Transverse colon (tissue), 4 donors: ENCODE results near the gene GEN1. TPM values are rescaled to one million over a fixed set of nuclear protein-coding genes. Genes with fewer than 3 reads are reported as not detected.

Experiments
- DNase-seq: peaks from one replicate; pipeline ENCODE4 v3.0.0-alpha.2; 2019
- H3K27ac ChIP-seq, 4 donors: fragments of 200-600 bp; sonication (generic); 2 replicates each; pipeline ENCODE4 v1.5.1; 2016 to 2018; ENCODE audit warnings: inconsistent platforms in 4 of 4
- H3K27me3 ChIP-seq: fragments of 200-600 bp; sonication (generic); 2 replicates; pipeline ENCODE4 v1.5.1; 2017; ENCODE audit warnings: inconsistent platforms
- H3K36me3 ChIP-seq, 4 donors: fragments of 200-600 bp; sonication (generic); 2 replicates each; pipeline ENCODE4 v1.5.1; 2017 to 2019; ENCODE audit warnings: inconsistent platforms in 4 of 4
- H3K4me1 ChIP-seq, 4 donors: fragments of 200-600 bp; sonication (generic); 2 replicates each; pipeline ENCODE4 v1.5.1; 2017 to 2020; ENCODE audit warnings: inconsistent platforms in 4 of 4
- H3K4me3 ChIP-seq, 4 donors: fragments of 200-600 bp; sonication (generic); 1 replicate in 1 of 4; 2 replicates in 3 of 4; pipeline versions ENCODE4 v1.5.1 to v1.6.1; 2017 to 2019; ENCODE audit warnings: inconsistent platforms in 4 of 4
- H3K9me3 ChIP-seq, 2 donors: fragments of 200-600 bp; sonication (generic); 2 replicates each; pipeline ENCODE4 v1.5.1; 2017 to 2019; ENCODE audit warnings: inconsistent platforms in 2 of 2
- EP300 ChIP-seq: sonication (generic); formaldehyde crosslinking; IDR thresholded peaks from one replicate; pipeline ENCODE4 v1.6.1; 2017; ENCODE audit warnings: antibody characterized with exemption, low read depth
- POLR2A ChIP-seq: fragments of 450-650 bp; IDR thresholded peaks from one replicate; pipeline ENCODE4 v1.6.1; 2016; ENCODE audit warnings: antibody characterized with exemption, mild to moderate bottlenecking, moderate library complexity
- POLR2AphosphoS5 ChIP-seq, 3 donors: sonication (generic); formaldehyde crosslinking; IDR thresholded peaks; one replicate each; pipeline ENCODE4 v1.6.1; 2016; ENCODE audit warnings: antibody characterized with exemption in 3 of 3
- WGBS, 2 donors: methylation state at CpG; one replicate each; pipeline ENCODE4 v1.1.5; 2018; ENCODE audit warnings: low coverage in 1 of 2; 5-methylcytosine and 5-hydroxymethylcytosine counted together
- in situ Hi-C, 4 donors: fragments of 200-750 bp; cut with MboI; loops; one replicate each; pipeline versions ENCODE4 v1.15.0 to v1.15.1; 2017; ENCODE audit warnings: low sequenced_read_pairs in 3 of 4, low pct_ligation_motif_present in 1 of 4, low pct_unique_long_range_greater_than_20kb in 1 of 4
- intact Hi-C: fragments of 100-400 bp; cut with DNase I; formaldehyde crosslinking; loops from one replicate; pipeline ENCODE4 v1.15.1; 2023; ENCODE audit warnings: low total_unique reads
- total RNA-seq, 4 donors: library from RNA; depleted of rRNA; stranded (reverse); fragments of >200 nt; gene quantifications; one replicate each; pipeline ENCODE4 v1.1.0, GENCODE V29; 2016
- TF ChIP-seq, protein P1 (sequence below), 5 experiments: fragments of 200-600 bp in 3 of 5; fragments of 450-650 bp in 2 of 5; sonication (generic) in 3 of 5; IDR thresholded peaks; 1 replicate in 2 of 5; 2 replicates in 3 of 5; pipeline ENCODE4 v1.5.1; 2016 to 2017; ENCODE audit warnings: antibody characterized with exemption in 5 of 5, inconsistent platforms in 3 of 5, mild to moderate bottlenecking in 2 of 5, moderate library complexity in 1 of 5

GEN1 gene
- 100 to 1,000 TPM in 1 of 4 donors, 10 to 100 TPM in 3; 36.4 to 110 (median 63.7) TPM for total RNA-seq

- WGBS, 2 donors, result 0% methylated on average over 76 of the region's 76 CpGs; no CpG with 5 or more reads in 1 of the 2 donors
- Histone ChIP-seq H3K4me3 (peak within 1 kb of the TSS; percentile 80 to 92 (median 84)), H3K4me1 (peaks cover 5 to 50% (median 22%) of the 10 kb centered on the region in 4 donors), H3K9me3 (no peaks in the 10 kb centered on the region), H3K36me3 (no peaks in the 10 kb centered on the region), H3K27me3 (no peaks in the 10 kb centered on the region), H3K27ac (peak within 1 kb of the TSS; percentile 95 to 97 (median 96))
- in situ Hi-C loops, result no loop called here
- intact Hi-C loops, result no loop called here
- peak; percentile 93 for DNase-seq
- no peak for TF ChIP-seq POLR2A
- TF ChIP-seq POLR2AphosphoS5 (IDR thresholded peaks at IDR 0.05), result peak in 2 of 3 donors; percentile 4 to 51
These were observed at the start of gene GEN1, which contains the start of gene SMC6 for GRCh38 chr2:17753803-17754663. TSS of gene GEN1 (plus strand) at chr2:17754138. CDS start at chr2:17759944, 5,806 bp downstream. TSS of gene SMC6 (minus strand) at chr2:17753810. CDS start at chr2:17745946, 7,864 bp downstream.

- Histone ChIP-seq H3K27me3 (no peaks in the 10 kb centered on the region), H3K4me3 (no peak overlapping the region), H3K36me3 (peaks cover 0 to 43% (median 16%) of the 10 kb centered on the region in 4 donors), H3K4me1 (no peaks in the 10 kb centered on the region), H3K27ac (no peak overlapping the region), H3K9me3 (no peaks in the 10 kb centered on the region)
- no peak for DNase-seq
- TF ChIP-seq POLR2AphosphoS5 (IDR thresholded peaks at IDR 0.05) (no peak), EP300 (no peak), POLR2A (no peak)
- TF ChIP-seq, protein P1, sequence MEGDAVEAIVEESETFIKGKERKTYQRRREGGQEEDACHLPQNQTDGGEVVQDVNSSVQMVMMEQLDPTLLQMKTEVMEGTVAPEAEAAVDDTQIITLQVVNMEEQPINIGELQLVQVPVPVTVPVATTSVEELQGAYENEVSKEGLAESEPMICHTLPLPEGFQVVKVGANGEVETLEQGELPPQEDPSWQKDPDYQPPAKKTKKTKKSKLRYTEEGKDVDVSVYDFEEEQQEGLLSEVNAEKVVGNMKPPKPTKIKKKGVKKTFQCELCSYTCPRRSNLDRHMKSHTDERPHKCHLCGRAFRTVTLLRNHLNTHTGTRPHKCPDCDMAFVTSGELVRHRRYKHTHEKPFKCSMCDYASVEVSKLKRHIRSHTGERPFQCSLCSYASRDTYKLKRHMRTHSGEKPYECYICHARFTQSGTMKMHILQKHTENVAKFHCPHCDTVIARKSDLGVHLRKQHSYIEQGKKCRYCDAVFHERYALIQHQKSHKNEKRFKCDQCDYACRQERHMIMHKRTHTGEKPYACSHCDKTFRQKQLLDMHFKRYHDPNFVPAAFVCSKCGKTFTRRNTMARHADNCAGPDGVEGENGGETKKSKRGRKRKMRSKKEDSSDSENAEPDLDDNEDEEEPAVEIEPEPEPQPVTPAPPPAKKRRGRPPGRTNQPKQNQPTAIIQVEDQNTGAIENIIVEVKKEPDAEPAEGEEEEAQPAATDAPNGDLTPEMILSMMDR (IDR thresholded peaks at IDR 0.05), result no peak
- intact Hi-C loops (no loop called here), in situ Hi-C loops (loop anchor here in 2 of 4 donors (25.0 kb wide), 1 partner anchor 130 kb away; no protein-coding TSS in a partner anchor)
- 90 to 92% methylated on average over 4 of the region's 4 CpGs for WGBS, 2 donors
These were observed 47.1 kb upstream of the GEN1 start for GRCh38 chr2:17706845-17707244.

DNA sequence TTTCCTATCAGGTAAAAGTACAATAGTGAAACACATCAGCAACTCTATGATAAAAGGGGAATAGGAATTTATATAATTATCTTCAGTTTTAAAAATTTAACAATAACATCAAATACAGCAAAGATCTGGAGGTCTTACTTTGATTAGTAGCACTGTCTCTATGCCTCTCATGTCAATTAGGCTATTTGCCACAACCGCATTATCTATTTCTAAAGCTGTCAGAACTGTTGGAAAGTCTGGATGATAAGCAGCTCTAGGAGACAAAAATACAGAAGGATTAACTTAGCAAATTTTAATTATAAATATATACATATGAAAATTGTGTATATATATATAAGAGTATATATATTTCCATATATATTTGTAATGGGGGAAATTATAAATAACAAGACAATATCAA lies 45.4 kb upstream of the GEN1 start:
- no peak for DNase-seq
- TF ChIP-seq EP300 (no peak), POLR2AphosphoS5 (IDR thresholded peaks at IDR 0.05) (no peak), POLR2A (no peak)
- TF ChIP-seq, protein P1 (IDR thresholded peaks at IDR 0.05), result no peak
- no peak overlapping the region for H3K4me3 ChIP-seq
- intact Hi-C loops, result no loop called here
- no peaks in the 10 kb centered on the region for H3K4me1 ChIP-seq
- in situ Hi-C loops, result loop anchor here in 2 of 4 donors (25.0 kb wide), 1 partner anchor 129 kb away; no protein-coding TSS in a partner anchor
- 98 to 100% methylated on average over 1 of the region's 1 CpG for WGBS, 2 donors
- peaks cover 0 to 47% (median 13%) of the 10 kb centered on the region in 4 donors for H3K36me3 ChIP-seq
- H3K27ac ChIP-seq, result no peak overlapping the region
- H3K27me3 ChIP-seq, result no peaks in the 10 kb centered on the region
- H3K9me3 ChIP-seq, result no peaks in the 10 kb centered on the region

- no peak for DNase-seq
- WGBS, 2 donors, result 84 to 93% methylated on average over 2 of the region's 2 CpGs
- Histone ChIP-seq H3K27me3 (no peaks in the 10 kb centered on the region), H3K27ac (no peak overlapping the region), H3K36me3 (peaks cover 0 to 47% (median 14%) of the 10 kb centered on the region in 4 donors), H3K4me3 (no peak overlapping the region), H3K9me3 (no peaks in the 10 kb centered on the region), H3K4me1 (no peaks in the 10 kb centered on the region)
- no peak for TF ChIP-seq EP300
- TF ChIP-seq POLR2A, result no peak
- no peak for TF ChIP-seq POLR2AphosphoS5 (IDR thresholded peaks at IDR 0.05)
- TF ChIP-seq, protein P1 (IDR thresholded peaks at IDR 0.05), result no peak
- in situ Hi-C loops, result loop anchor here in 2 of 4 donors (25.0 kb wide), 1 partner anchor 127 kb away; no protein-coding TSS in a partner anchor
- intact Hi-C loops, result no loop called here
These were observed 44.0 kb upstream of the GEN1 start for GRCh38 chr2:17709897-17710296.
